HepG2 (cell line): ENCODE data around the gene LRRC8E. TPM values are rescaled to one million over a fixed set of nuclear protein-coding genes. Genes with fewer than 3 reads are reported as not detected.
A peak's percentile ranks its signal among the peaks of the same experiment; 100 is the strongest.

Experiments
- GABPA ChIP-seq, 2 experiments: IDR thresholded peaks; 2 replicates each; pipeline ENCODE4 v1.6.1; 2011 to 2016; ENCODE audit warnings: low read depth in 2 of 2, low read length in 1 of 2, missing biosample characterization in 1 of 2, missing genetic modification characterization in 1 of 2
- KDM2A ChIP-seq: sonication (generic); formaldehyde crosslinking; IDR thresholded peaks from 2 replicates; pipeline ENCODE4 v1.4.0; 2020; ENCODE audit warnings: low read depth, missing genetic modification reagents, borderline replicate concordance
- STAG1 ChIP-seq: sonication (generic); formaldehyde crosslinking; IDR thresholded peaks from 2 replicates; pipeline ENCODE4 v1.4.0; 2020; ENCODE audit warnings: missing genetic modification reagents
- ZC3H13 ChIP-seq: sonication (generic); formaldehyde crosslinking; IDR thresholded peaks from 2 replicates; pipeline ENCODE4 v1.8.1; 2023; ENCODE audit warnings: mild to moderate bottlenecking, missing genetic modification reagents, moderate library complexity
- ZEB1 ChIP-seq: IDR thresholded peaks from 2 replicates; pipeline ENCODE4 v1.6.1; 2012; ENCODE audit warnings: mild to moderate bottlenecking, low read depth, inconsistent platforms; ENCODE audit not compliant: insufficient replicate concordance
- ZMYM2 ChIP-seq: sonication (generic); formaldehyde crosslinking; IDR thresholded peaks from 2 replicates; pipeline ENCODE4 v1.8.0; 2022; ENCODE audit warnings: mild to moderate bottlenecking, missing genetic modification reagents
- ZNF142 ChIP-seq: sonication (generic); formaldehyde crosslinking; IDR thresholded peaks from 2 replicates; pipeline ENCODE4 v1.4.0; 2020; ENCODE audit warnings: missing genetic modification reagents
- ZNF772 ChIP-seq: sonication (generic); formaldehyde crosslinking; IDR thresholded peaks from 2 replicates; pipeline ENCODE4 v1.5.0; 2020; ENCODE audit warnings: mild to moderate bottlenecking, missing genetic modification reagents
- polyA plus RNA-seq, 8 experiments: library from polyadenylated mRNA; depleted of rRNA in 3 of 8; stranded (reverse) in 7 of 8; unstranded in 1 of 8; fragments of >200 nt; fragmentation: Illumina TruSeq in 4 of 8; extraction: Trizol in 4 of 8; gene quantifications; 2 replicates each; pipeline versions ENCODE4 v1.2.1 to v1.2.3, GENCODE V29; 2011 to 2016; ENCODE audit warnings: low read depth in 4 of 8, missing spikeins in 1 of 8, mixed read lengths in 1 of 8; ENCODE audit not compliant: insufficient read depth in 1 of 8
- total RNA-seq, 5 experiments: library from RNA; depleted of rRNA; stranded (reverse); fragments of >200 nt; fragmentation: Illumina TruSeq; extraction: Trizol; gene quantifications; 2 replicates each; pipeline ENCODE4 v1.2.3, GENCODE V29; 2016; ENCODE audit warnings: low read depth in 1 of 5

The LRRC8E gene
- total and polyA plus RNA-seq, 2 of the 13 experiments (the other 11 are each of a cell fraction or from before 2014, with no cell fraction given), result 8.0 to 10.3 TPM

GRCh38 chr19:7874897-7875273, 13.4 kb upstream of the LRRC8E start (continued):
- TF ChIP-seq ZNF142 (CRISPR knock-in tag) (no peak), ZMYM2 (CRISPR knock-in tag) (0 out of 2 replicates have a peak, but pooled peaks have one; percentile 9), STAG1 (CRISPR knock-in tag) (no peak), ZEB1 (peak; percentile 6), ZNF772 (CRISPR knock-in tag) (no peak), GABPA (IDR thresholded peaks at IDR 0.05; ENCODE audit: low read depth, low read length) (no peak), GABPA (CRISPR knock-in tag; IDR thresholded peaks at IDR 0.05; ENCODE audit: low read depth) (peak; percentile 30; the same call in 1 of the 2 replicates), KDM2A (CRISPR knock-in tag) (0 out of 2 replicates have a peak, but pooled peaks have one; percentile 1), ZC3H13 (0 out of 2 replicates have a peak, but pooled peaks have one; percentile 65)
